HepG2 (cell line): ENCODE results near the gene PANK1. TPM values are rescaled to one million over a fixed set of nuclear protein-coding genes. Genes with fewer than 3 reads are reported as not detected.
A peak's percentile ranks its signal among the peaks of the same experiment; 100 is the strongest.

ENCODE experiments used
- JDP2 ChIP-seq: sonication (generic); formaldehyde crosslinking; IDR thresholded peaks from 2 replicates; pipeline ENCODE4 v1.8.1; 2022; ENCODE audit warnings: missing genetic modification reagents, borderline replicate concordance
- KDM1A ChIP-seq: IDR thresholded peaks from 2 replicates; pipeline ENCODE4 v1.6.1; 2016; ENCODE audit warnings: missing compliant biosample characterization
- MXD1 ChIP-seq: sonication (generic); formaldehyde crosslinking; IDR thresholded peaks from 2 replicates; pipeline ENCODE4 v1.4.0; 2020; ENCODE audit warnings: mild to moderate bottlenecking, missing genetic modification reagents
- NFATC3 ChIP-seq: sonication (generic); formaldehyde crosslinking; IDR thresholded peaks from 2 replicates; pipeline ENCODE4 v1.5.1; 2020; ENCODE audit warnings: mild to moderate bottlenecking, missing genetic modification reagents
- POLR2AphosphoS2 ChIP-seq: IDR thresholded peaks from 2 replicates; pipeline ENCODE4 v1.6.1; 2011; ENCODE audit warnings: low read depth, low read length, improper control_type of control experiment
- PRDM4 ChIP-seq: sonication (generic); formaldehyde crosslinking; IDR thresholded peaks from 2 replicates; pipeline ENCODE4 v1.9.0; 2021; ENCODE audit warnings: missing genetic modification reagents, borderline replicate concordance
- SP4 ChIP-seq: sonication (generic); formaldehyde crosslinking; IDR thresholded peaks from 2 replicates; pipeline ENCODE4 v1.8.1; 2023; ENCODE audit warnings: mild to moderate bottlenecking, missing genetic modification reagents
- SRF ChIP-seq: IDR thresholded peaks from 2 replicates; pipeline ENCODE4 v1.6.1; 2011; ENCODE audit warnings: mild to moderate bottlenecking, low read depth, low read length, moderate library complexity
- TOPORS ChIP-seq: sonication (generic); formaldehyde crosslinking; IDR thresholded peaks from 2 replicates; pipeline ENCODE4 v1.8.0; 2023; ENCODE audit warnings: mild to moderate bottlenecking, missing genetic modification reagents
- ZFYVE20 ChIP-seq: sonication (generic); formaldehyde crosslinking; IDR thresholded peaks from 2 replicates; pipeline ENCODE4 v1.8.0; 2023; ENCODE audit warnings: low read depth, mild to moderate bottlenecking, moderate library complexity, missing genetic modification reagents, borderline replicate concordance
- ZHX2 ChIP-seq, 2 experiments: sonication (generic) in 1 of 2; formaldehyde crosslinking in 1 of 2; IDR thresholded peaks; 2 replicates each; pipeline versions ENCODE4 v1.6.1 to v1.9.0; 2014 to 2022; ENCODE audit warnings: antibody characterized with exemption in 1 of 2, borderline replicate concordance in 1 of 2, inconsistent platforms in 1 of 2, low read depth in 1 of 2, missing genetic modification reagents in 1 of 2
- ZNF20 ChIP-seq: sonication (generic); formaldehyde crosslinking; IDR thresholded peaks from 2 replicates; pipeline ENCODE4 v1.4.0; 2020; ENCODE audit warnings: mild to moderate bottlenecking, moderate library complexity, missing genetic modification reagents
- ZNF274 ChIP-seq: sonication (generic); formaldehyde crosslinking; IDR thresholded peaks from 2 replicates; pipeline ENCODE4 v1.5.1; 2020; ENCODE audit warnings: mild to moderate bottlenecking, missing genetic modification reagents
- ZNF367 ChIP-seq: sonication (generic); formaldehyde crosslinking; IDR thresholded peaks from 2 replicates; pipeline ENCODE4 v1.4.0; 2020; ENCODE audit warnings: missing genetic modification reagents, borderline replicate concordance
- ZNF496 ChIP-seq: sonication (generic); formaldehyde crosslinking; IDR thresholded peaks from 2 replicates; pipeline ENCODE4 v1.8.1; 2023; ENCODE audit warnings: mild to moderate bottlenecking, moderate library complexity, missing genetic modification reagents; ENCODE audit not compliant: insufficient replicate concordance
- ZNF691 ChIP-seq: sonication (generic); formaldehyde crosslinking; IDR thresholded peaks from 2 replicates; pipeline ENCODE4 v1.4.0; 2020; ENCODE audit warnings: missing genetic modification reagents, low read depth, mild to moderate bottlenecking, borderline replicate concordance
- ZNF761 ChIP-seq: sonication (generic); formaldehyde crosslinking; conservative IDR thresholded peaks from 2 replicates; pipeline ENCODE4 v1.4.0; 2020; ENCODE audit warnings: mild to moderate bottlenecking, missing genetic modification reagents
- ZNF768 ChIP-seq: sonication (generic); formaldehyde crosslinking; IDR thresholded peaks from 2 replicates; pipeline ENCODE4 v1.4.0; 2020; ENCODE audit warnings: missing genetic modification reagents
- polyA plus RNA-seq, 8 experiments: library from polyadenylated mRNA; depleted of rRNA in 3 of 8; stranded (reverse) in 7 of 8; unstranded in 1 of 8; fragments of >200 nt; fragmentation: Illumina TruSeq in 4 of 8; extraction: Trizol in 4 of 8; gene quantifications; 2 replicates each; pipeline versions ENCODE4 v1.2.1 to v1.2.3, GENCODE V29; 2011 to 2016; ENCODE audit warnings: low read depth in 4 of 8, missing spikeins in 1 of 8, mixed read lengths in 1 of 8; ENCODE audit not compliant: insufficient read depth in 1 of 8
- total RNA-seq, 5 experiments: library from RNA; depleted of rRNA; stranded (reverse); fragments of >200 nt; fragmentation: Illumina TruSeq; extraction: Trizol; gene quantifications; 2 replicates each; pipeline ENCODE4 v1.2.3, GENCODE V29; 2016; ENCODE audit warnings: low read depth in 1 of 5

The PANK1 gene
- total and polyA plus RNA-seq, 2 of the 13 experiments (the other 11 are each of a cell fraction or from before 2014, with no cell fraction given): 18.2 to 33.3 TPM

GRCh38 chr10:89645742-89646172 is 715 bp upstream of the PANK1 start (continued):
- TF ChIP-seq SRF: peak; percentile 59; the same call in 1 of the 2 replicates
- no peak for TF ChIP-seq ZNF691
- peak; percentile 13; the same call in 1 of the 2 replicates for TF ChIP-seq KDM1A (CRISPR knock-in tag)
- no peak for TF ChIP-seq MXD1 (CRISPR knock-in tag)
- TF ChIP-seq POLR2AphosphoS2: no peak
- TF ChIP-seq ZNF274 (CRISPR knock-in tag): no peak
- TF ChIP-seq ZNF496: no peak
- TF ChIP-seq ZNF367: no peak
- no peak for TF ChIP-seq JDP2 (CRISPR knock-in tag)
- TF ChIP-seq ZNF768: no peak
- peak; percentile 75; the same call in 1 of the 2 replicates for TF ChIP-seq TOPORS
- TF ChIP-seq PRDM4 (CRISPR knock-in tag): no peak
- no peak for TF ChIP-seq ZHX2 (IDR thresholded peaks at IDR 0.05; ENCODE audit: low read depth)
- peak; percentile 72; the same call in 1 of the 2 replicates for TF ChIP-seq ZHX2 (CRISPR knock-in tag; IDR thresholded peaks at IDR 0.05; ENCODE audit: borderline replicate concordance)
- TF ChIP-seq ZNF761 (CRISPR knock-in tag): peak; percentile 82; the same call in 1 of the 2 replicates
- no peak for TF ChIP-seq ZFYVE20
- TF ChIP-seq NFATC3 (CRISPR knock-in tag): no peak
- no peak for TF ChIP-seq ZNF20 (CRISPR knock-in tag)
- TF ChIP-seq SP4 (CRISPR knock-in tag): no peak
